ENCODE measurements around the gene ELP5.

Gene ELP5

DNA sequence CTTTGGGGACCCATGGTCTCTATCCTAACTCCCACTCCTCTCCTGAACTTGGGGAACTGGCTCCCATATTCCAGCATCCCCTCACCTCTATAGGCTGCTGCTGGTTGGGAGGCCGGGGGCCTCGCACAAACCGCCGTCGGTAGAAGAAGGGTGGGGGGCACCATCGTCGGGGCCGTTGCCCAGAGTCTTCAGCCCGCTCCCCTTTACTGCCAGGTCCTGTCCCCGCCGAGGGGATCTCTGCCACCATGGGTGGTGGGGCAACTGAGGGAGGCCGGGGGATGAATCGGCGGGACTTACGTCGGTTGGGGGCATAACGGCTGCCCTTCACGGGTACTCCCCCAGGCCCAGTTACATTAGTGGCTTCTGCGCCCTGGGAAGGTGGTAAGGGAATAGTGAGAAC lies 38.2 kb downstream of the ELP5 start:
- no peak for DNase-seq

DNA sequence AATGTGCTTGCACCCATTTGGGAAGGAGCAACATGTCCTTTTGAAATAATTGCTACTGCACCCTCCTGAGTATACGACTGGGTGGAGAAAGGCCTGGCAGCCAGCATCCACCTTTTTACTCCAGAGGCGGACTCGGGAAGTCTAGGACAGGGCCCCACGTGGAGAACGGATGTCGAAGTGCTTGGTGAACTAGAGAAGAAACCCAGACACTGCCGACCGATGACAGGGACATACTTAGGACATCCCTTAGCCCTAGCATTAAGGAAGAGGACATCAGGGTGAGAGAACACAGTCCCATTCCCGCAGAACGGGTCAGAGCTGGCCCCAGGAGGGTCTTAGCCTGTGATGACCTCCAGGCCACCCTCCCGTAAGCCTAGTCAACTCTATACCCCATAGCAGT lies 38.7 kb downstream of the ELP5 start:
- no peak for DNase-seq

DNA sequence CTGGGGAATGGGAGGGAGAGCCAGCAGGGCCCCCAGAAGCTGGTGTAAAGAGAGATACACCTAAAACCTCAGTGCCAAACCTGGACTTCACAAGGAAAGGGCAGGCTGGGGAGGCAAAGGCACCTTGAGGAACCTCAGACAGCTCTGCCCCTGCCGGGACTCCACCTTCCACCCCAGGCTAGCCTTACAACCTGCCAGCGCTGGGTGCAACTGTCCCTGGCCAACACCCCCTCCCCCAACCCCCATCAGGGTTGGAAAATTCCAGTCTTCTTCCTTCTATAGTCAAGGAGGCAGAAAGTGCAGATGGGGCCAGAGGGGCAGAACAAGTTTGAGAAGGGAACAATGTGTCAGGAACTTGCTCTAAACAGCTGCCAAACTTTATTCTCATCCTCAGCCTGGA lies 40.2 kb downstream of the ELP5 start:
- no peak for DNase-seq

DNA sequence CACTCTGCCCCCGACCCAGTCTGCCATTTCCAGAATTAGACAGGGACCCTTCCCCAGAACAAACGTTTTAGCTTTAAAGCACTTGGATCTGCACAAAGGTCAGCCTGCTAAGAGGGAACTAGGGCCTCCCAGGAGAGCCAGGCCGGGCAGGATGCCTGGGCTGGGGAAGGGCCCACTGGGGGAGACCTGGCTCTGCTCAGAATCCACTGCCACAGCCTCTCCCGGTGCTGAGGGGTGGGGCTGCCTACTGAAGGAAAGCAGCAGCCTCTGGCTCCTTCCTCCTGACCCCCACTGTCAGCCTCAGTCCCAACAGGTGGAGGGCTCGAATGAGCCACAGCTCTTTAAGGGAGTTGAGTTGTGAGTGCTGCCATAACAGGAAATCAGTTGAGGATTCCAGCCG lies 40.7 kb downstream of the ELP5 start:
- no peak for DNase-seq

DNA sequence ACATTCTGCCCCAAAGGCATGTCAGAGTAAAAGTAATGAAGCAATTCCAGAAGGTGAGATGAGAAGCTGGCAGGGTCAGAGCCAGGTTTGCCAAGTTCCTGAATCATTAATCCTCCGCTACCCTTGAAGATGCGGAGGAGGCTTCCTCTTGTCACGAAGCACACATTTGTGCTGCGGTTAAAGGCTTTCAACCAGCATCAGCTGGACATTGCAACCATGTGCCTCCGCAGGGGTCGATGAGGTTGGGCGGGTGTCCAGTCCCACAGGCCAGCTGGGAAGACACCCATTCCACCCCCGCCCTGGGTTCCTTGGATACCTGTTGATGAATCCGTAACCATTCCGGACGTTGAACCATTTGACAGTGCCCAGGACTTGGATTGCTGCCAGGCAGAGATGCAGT lies 41.1 kb downstream of the ELP5 start:
- DNase-seq: no peak

DNA sequence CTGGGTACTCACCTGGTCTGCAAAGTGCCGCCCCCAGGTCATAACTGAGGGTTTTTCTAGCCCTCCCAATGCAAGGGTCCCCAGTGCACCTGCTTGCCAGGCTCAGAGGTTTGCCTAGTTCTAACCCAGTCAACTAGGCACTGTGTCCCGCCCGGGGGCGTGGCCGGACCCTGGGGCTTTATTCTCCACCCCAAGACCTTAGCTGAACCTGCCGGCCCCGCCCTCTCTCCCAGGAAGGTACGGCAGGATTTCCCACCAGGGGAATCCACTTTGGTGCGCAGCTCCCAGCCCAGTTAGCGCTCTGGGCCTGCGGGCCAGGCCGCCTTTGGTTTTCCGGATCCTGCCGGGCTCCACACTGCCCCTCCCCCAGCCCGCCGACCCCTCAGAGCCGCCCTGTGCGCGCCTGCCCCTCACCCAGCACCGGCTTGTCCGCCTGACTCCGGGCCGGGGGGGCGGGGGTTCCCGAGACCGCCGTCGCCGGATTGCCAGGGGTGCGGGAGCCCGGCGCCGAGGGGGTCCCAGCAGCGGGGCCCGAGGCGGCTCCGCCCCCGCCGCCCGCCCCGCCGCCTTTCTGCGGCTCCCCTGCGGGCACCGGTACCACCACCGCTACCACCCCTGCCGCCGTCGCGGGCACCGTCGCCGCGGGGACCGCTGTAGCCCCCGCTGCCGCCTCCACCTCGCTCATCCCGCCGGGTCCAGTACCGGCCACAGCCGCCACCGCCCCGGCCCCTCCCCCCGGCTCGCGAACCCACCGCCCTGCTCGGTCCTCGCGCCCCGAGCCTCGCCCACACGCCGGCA lies 42.0 kb downstream of the ELP5 start:
- DNase-seq: no peak

DNA sequence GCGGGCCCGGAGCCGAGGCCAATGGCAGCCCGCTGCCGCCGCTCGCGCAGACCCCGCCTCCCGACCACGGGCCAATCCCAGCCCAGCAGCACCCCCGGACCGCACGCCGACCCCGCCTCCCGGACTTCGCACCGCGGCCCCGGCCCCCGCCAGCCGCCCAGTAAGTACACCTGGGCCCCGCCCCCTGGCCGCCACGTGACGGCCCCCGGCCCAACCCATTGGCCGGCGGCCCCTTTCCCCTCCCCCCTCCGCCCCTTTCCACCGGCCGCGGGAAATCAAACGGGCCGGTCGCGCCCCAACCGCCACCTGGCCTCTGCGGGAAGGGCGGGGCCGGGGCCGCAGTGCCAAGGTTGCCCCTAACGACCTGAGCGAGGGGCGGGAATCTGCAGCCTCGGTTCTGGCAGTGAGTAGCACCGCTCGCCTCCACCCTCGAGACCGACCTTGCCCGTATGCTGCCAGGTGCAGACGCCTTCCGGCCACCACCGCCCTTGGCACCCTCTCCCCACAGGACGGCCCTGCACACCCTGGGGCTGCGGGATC lies 42.7 kb downstream of the ELP5 start, which contains the start of gene YBX2:
Gene YBX2 (minus strand): TSS at position 26 of the 540 bp plus-strand sequence. CDS start 139 bp downstream, outside the sequence.
- peak; percentile 21 for DNase-seq

DNA sequence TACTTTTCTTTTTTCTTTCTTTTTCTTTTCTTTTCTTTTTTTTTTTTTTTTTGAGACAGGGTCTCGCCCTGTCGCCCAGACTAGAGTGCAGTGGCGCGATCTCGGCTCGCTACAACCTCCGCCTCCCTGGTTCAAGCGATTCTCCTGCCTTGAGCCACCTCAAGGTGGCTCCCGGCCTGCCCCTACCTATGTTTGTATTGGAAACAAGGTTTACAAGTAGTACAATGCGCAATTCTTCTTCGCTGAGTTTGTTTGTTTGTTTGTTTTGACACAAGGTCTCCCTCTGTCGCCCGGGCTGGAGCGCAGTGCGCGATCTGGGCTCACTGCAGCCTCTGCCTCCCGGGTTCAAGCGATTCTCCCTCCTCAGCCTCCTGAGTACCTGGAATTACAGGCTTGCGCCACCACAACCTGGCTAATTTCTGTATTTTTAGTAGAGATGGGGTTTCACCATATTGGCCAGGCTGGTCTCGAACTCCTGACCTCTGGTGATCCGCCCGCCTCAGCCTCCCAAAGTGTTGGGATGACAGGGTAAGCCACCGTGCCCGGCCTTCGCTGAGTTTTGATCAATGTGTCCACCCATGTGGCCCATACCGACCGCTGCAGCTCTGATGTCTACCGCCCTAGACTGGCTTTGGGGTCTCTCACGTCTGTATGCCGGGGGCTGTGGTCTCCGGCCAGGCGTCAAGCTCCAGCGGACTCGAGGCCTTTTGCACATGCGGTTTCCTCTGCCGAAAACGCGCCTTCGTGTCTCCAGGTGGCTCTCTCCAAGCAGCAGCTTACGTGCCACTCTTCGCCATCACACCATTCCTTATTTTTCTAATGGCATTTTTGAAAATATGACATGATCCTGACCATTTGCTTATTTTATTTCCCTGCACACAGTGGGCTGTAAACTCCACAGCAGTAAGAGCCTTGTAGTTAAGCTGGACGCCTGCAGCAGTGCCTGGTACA lies 43.5 kb downstream of the ELP5 start:
- DNase-seq: no peak

DNA sequence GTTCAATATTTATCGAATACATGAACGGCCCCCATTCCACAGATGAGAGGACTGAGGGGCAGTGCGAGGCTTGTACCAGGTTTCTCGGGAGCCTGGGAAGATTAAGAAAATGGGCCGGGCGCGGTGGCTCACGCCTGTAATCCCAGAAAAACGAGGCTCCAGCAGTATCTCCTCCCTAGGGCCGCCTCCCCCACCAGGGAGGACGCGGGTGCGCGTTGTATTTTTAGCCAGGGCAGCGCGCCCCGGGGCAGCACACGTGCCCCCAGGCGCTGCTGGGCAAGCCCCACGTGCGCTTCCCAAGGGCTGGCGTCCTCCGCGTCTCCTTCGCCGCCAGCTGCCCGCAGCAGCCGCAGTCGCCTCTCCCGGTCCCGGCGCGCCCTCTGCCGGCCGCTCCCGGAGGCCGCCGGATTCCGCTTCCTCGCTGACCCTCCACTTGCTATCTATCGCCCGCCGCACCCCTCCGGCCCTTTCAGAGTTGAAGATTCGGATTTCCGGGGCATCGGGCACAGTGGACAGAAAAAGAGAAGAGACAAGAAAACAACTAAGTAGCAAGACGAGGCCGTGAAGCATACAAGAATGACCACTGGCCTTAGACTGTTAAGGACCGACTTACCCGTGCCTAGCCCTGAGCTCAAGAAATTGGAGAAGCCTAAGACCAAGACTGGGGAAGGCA lies 44.3 kb downstream of the ELP5 start:
- DNase-seq: peak; percentile 68

DNA sequence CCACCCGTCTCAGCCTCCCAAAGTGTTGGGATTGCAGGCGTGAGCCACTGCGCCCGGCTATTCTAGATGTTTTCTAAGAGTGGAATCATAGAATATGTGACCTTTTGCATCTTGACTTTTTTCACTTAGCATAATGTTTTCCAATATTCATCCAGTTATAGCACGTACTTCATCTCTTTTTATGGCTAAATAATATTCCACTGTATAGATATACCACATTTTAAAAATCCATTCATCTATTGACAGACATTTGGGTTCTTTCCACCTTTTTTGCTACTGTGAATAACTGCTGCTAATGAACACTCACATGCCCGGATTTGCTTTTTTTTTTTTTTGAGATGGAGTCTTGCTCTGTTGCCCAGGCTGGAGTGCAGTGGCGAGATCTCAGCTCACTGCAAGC lies 52.2 kb downstream of the ELP5 start:
- no peak for DNase-seq

DNA sequence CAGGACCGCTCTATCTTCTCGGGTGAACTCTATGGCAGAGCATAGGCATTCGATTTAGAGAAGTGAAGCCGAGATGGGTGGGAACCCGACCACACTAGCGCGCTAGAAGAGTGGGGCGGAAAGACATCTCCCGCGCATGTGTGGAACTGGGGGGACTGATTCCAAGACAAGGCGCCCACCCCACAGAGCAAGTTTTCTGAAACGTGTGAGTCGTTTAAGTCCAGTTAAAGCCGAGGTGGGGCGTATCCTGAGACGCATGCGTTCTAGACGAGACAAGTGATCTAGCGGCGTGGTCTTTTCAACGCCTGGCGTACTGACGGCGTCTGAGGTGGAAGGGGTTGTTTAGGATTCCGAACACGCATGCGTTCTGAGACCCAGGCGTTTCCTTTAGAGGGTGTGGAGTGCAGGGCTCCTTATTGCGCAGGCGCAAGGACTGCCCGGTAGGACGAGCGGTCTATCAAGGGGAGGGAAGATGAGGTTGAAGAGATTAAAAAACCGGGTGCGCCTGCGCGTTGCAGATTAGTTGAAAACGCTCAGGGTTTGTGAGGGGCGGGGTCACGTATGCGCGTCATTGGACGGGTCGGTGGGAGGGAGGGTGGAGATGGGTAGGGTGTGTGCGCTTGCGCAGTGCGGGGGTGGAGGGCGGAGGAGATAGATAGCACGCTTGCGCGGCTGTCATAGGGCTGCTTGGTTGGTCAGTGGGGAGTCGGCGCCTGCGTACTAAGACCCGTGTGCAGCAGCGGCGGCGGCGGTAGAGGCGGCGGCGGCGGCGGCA lies 55.1 kb downstream of the ELP5 start, which contains the start of gene EIF5A:
Gene EIF5A (plus strand): TSS at position 718 of the 775 bp plus-strand sequence. CDS start 2,008 bp downstream, outside the sequence.
- peak; percentile 100 for DNase-seq

DNA sequence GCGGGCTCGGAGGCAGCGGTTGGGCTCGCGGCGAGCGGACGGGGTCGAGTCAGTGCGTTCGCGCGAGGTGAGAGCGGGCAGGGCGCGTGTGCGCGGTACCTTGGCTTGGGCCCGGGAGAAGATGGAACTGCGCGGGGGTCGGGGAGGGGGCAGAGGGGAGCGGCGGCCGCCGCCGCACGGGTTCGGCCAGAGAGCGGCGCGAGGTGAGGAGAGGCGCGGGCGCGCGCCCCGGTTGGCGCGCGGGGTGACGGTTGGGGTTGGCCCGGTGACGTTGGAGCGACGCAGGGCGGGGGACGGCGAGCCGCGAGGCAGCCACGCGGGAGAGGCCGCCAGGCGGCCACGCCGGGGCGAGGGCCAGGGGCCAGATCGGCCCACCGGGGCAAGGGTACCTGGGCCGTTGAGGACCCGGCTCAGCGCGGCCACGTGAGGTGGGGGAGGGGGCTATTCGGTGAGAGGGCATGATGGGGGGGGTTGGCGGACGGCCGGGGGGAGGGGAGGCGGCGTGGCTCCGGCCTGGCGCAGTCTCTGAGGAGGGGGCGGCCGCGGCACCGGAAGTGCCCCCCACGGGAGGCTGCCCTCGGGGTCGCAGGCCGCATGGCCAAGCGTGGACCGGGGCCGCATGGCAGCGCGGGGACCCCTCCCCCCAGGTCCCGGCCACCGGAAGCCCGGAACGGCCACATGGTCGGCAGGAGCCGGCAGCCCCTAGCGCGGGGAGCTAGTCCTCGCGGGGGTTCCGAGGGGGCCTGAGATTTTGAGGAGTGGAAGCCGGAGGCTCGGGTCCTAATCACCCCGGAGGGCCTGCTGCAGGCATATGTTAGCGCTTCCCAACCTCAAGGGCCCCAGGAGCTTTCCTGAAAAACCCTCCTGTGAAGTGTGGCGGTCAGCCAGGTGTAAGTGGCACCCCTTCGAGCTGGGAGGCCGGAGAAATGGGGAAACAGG lies 55.9 kb downstream of the ELP5 start:
- peak; percentile 28 for DNase-seq

DNA sequence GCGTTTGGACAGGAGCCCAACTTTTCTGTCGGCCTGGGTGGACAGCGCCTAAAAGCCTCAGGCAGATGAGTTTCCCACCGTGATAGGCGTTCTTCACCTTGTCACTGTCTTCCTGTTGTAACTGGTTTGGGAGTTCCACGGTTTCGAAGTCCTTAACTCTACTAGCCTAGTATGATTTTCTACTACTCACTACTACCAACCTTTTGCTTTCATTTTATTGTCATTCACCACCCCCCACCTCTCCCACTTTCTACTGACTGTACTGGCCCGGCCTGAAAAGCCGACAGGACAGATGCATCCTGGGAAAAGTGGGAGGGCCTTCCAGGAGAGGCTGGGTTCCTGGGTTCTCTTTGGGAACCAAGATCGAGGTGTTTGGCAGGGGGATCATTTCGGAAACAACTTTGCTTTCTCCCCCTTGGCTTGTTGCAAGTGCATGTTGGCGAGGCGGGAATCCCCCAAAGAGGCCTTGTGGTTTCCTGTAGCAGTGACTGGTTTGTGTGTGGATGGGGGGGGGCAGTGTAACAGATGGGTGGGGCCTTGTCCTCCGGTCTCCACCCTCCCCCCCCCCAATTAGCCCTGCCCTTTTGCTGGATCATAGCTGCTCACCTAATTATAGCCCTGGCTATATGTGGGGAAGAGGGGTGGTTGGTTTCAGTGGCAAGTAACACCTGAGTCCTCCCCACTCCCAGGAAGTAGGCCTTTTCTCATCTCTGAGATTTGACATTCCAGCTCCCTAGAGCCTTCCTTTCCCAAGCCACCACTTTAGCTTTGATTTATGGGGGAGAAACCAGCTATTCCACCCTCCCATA lies 56.8 kb downstream of the ELP5 start:
- DNase-seq: peak; percentile 79

Data from fibroblast of skin of right quadriceps (primary cell).